Nephron progenitor cell (in vitro differentiated cells): Measurements from ENCODE around the gene MT1F.

Experiments used
- DNase-seq: peaks from one replicate; pipeline ENCODE4 v3.0.0; 2021
- H3K27ac Mint-ChIP-seq: 2 replicates; pipeline ENCODE4 v1.8.0; 2021; ENCODE audit warnings: mild to moderate bottlenecking, moderate library complexity, mixed read lengths
- H3K27me3 Mint-ChIP-seq: 2 replicates; pipeline ENCODE4 v1.8.0; 2021; ENCODE audit warnings: mild to moderate bottlenecking, low read depth, mixed read lengths; ENCODE audit not compliant: poor library complexity
- H3K36me3 Mint-ChIP-seq: 2 replicates; pipeline ENCODE4 v1.8.0; 2021; ENCODE audit warnings: low read depth, mixed read lengths
- H3K4me1 Mint-ChIP-seq: 2 replicates; pipeline ENCODE4 v1.8.0; 2021; ENCODE audit warnings: mixed read lengths
- H3K4me3 Mint-ChIP-seq: 2 replicates; pipeline ENCODE4 v1.8.0; 2021; ENCODE audit warnings: mild to moderate bottlenecking, moderate library complexity, mixed read lengths
- H3K9me3 Mint-ChIP-seq: 2 replicates; pipeline ENCODE4 v1.8.0; 2021; ENCODE audit warnings: mild to moderate bottlenecking, moderate library complexity, mixed read lengths
- CTCF ChIP-seq: fragments of 200-600 bp; sonication (generic); IDR thresholded peaks from 2 replicates; pipeline ENCODE4 v1.5.0; 2021; ENCODE audit warnings: antibody characterized with exemption

MT1F gene

GRCh38 chr16:56681939-56682702, 24.4 kb downstream of the MT1F start, which contains the start of gene MT1X:
TSS of gene MT1X (plus strand) at chr16:56682470. CDS start at chr16:56682541, 71 bp downstream.
- TF ChIP-seq CTCF, result no peak
- peak; percentile 82 for DNase-seq
- peaks cover 14% of the 10 kb centered on the region for H3K4me1 Mint-ChIP-seq
- peaks cover 55% of the 10 kb centered on the region for H3K27me3 Mint-ChIP-seq
- peaks cover 8% of the 10 kb centered on the region for H3K36me3 Mint-ChIP-seq
- peaks cover 14% of the 10 kb centered on the region for H3K9me3 Mint-ChIP-seq
- peak within 1 kb of the TSS; percentile 89 for H3K4me3 Mint-ChIP-seq
- H3K27ac Mint-ChIP-seq, result no peak within 1 kb of the TSS

- no peak for TF ChIP-seq CTCF
- Mint-ChIP-seq H3K4me3 (peak overlapping the region; percentile 89), H3K27me3 (peaks cover 50% of the 10 kb centered on the region), H3K4me1 (peaks cover 14% of the 10 kb centered on the region), H3K27ac (no peak overlapping the region), H3K36me3 (peaks cover 8% of the 10 kb centered on the region), H3K9me3 (peaks cover 20% of the 10 kb centered on the region)
- no peak for DNase-seq
Observed at GRCh38 chr16:56682703-56683397, 25.1 kb downstream of the MT1F start.

GRCh38 chr16:56683424-56684172, 25.8 kb downstream of the MT1F start:
- Mint-ChIP-seq H3K9me3 (peaks cover 26% of the 10 kb centered on the region), H3K4me1 (peaks cover 14% of the 10 kb centered on the region), H3K4me3 (peak overlapping the region; percentile 89), H3K27ac (no peak overlapping the region), H3K27me3 (peaks cover 50% of the 10 kb centered on the region), H3K36me3 (peaks cover 8% of the 10 kb centered on the region)
- DNase-seq, result no peak
- TF ChIP-seq CTCF, result no peak

- Mint-ChIP-seq H3K9me3 (peaks cover 29% of the 10 kb centered on the region), H3K27me3 (peaks cover 47% of the 10 kb centered on the region)
- no peak for TF ChIP-seq CTCF
Observed at GRCh38 chr16:56684256-56684925, 26.6 kb downstream of the MT1F start.

GRCh38 chr16:56684926-56685590, 27.3 kb downstream of the MT1F start:
- H3K9me3 Mint-ChIP-seq, result peaks cover 29% of the 10 kb centered on the region
- H3K36me3 Mint-ChIP-seq, result peaks cover 8% of the 10 kb centered on the region
- H3K27ac Mint-ChIP-seq, result no peak overlapping the region
- no peak for TF ChIP-seq CTCF
- peaks cover 44% of the 10 kb centered on the region for H3K27me3 Mint-ChIP-seq
- H3K4me1 Mint-ChIP-seq, result peaks cover 14% of the 10 kb centered on the region
- DNase-seq, result no peak
- no peak overlapping the region for H3K4me3 Mint-ChIP-seq

More at GRCh38 chr16:56684256-56684925, 26.6 kb downstream of the MT1F start:
- no peak for DNase-seq
- peaks cover 8% of the 10 kb centered on the region for H3K36me3 Mint-ChIP-seq
- H3K4me1 Mint-ChIP-seq, result peaks cover 14% of the 10 kb centered on the region
- no peak overlapping the region for H3K4me3 Mint-ChIP-seq
- no peak overlapping the region for H3K27ac Mint-ChIP-seq
